GM19099 (cell line): ENCODE measurements around the gene GRK1.

Source experiments
- POLR2A ChIP-seq: IDR thresholded peaks from 3 replicates; pipeline ENCODE4 v1.6.1; 2011; ENCODE audit warnings: low read depth; ENCODE audit not compliant: insufficient read length; ENCODE audit errors: extremely low read depth

Gene GRK1

GRCh38 chr13:113655346-113656002, 11.5 kb upstream of the GRK1 start:
- no peak for TF ChIP-seq POLR2A

DNA sequence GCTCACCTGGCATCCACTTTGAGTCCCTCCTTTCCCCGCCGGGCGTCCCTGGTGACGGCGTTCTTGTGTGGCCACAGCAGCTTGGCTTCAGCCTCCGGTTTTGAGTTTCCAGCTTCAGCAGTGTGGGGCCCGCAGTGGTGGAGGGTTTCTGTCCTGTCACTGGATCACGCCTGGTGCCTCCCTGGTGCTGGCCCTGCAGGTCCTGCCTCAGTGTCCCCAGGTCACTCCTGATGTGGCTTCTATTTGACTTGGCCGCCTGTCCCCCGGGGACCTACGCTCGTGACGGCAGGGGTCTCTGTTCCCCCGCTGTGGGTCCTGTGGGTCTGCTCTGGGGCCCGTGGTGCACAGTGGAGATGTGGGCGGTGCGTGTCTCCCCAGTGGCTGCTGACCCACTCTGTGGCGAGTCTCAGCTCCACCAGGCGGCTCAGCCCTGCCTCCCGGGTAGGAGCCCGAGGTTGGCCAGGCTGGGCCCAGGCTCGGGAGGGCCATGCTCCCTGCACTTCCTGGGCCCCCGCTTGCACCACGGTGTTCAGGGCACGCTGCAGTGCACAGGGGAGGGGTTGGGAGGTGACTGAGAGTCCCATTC, 10.9 kb upstream of the GRK1 start:
- no peak for TF ChIP-seq POLR2A

- no peak for TF ChIP-seq POLR2A
Measured at GRCh38 chr13:113656831-113657671, 10.0 kb upstream of the GRK1 start.

DNA sequence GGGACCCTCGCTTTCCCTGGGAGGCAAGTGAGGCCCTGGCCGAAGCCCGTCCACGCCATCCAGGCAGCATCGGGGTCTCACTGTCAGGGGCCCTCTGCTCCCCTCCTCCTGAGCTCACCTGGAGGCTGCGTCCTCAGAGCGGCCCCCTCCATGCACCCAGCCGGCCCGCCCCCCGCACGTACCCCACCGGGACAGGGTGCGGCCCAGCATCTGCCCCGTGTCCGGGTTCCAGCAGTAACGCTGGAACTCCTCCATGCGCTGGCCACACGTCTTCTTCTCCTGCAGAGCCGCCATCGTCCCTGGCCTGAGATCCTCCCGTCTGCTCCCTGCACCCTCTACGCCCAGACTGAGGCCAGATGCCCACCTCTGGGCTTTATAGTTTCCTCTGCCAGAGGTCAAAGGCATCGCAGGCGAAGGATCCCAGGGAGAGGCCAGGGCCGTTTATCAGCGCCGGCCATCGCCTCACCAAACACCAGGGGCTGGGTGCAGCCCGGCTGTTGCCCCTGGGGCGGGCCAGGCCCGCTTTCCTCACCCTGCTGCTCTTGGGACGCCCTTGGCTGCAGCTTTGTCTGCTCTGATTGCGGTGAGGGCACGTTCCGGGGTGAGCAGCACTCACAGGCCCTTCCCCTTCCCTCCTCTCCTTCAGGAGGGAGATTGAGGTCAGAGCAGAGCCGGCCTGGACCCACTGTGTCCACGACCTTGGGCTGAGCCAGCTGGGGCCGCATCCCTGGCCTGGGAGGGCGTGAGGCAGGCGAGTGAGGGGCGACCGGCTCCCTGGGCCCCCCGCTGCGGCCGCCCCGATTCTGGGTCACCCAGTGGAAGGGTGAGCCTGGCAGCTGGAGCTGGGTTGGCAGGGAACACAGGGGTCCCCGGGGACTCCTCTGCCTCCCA, 8.9 kb upstream of the GRK1 start, which contains the start of gene ATP4B:
ATP4B (minus strand) TSS at position 348 of the 891 bp plus-strand sequence; CDS start at position 294, 54 bp downstream.
- no peak for TF ChIP-seq POLR2A

DNA sequence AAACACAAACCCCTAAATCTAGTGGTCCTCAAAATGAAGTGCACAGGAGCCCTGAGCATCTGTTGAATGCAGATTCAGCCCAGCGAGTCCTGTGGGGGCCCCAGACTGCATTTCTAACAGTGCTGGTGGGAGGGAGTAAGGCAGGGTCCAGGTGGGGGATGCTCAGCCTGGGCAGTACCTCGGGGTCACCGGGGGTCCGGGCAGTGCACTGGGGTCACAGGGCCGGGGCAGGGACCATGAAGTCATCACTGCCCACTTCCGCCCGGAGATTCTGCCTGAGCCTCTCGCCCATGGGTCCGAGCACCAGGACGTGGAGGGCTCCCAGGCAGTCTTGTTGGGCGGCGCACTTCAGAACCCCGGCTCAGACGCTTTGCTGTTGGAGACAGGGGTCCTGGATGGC, 8.2 kb upstream of the GRK1 start:
- no peak for TF ChIP-seq POLR2A

DNA sequence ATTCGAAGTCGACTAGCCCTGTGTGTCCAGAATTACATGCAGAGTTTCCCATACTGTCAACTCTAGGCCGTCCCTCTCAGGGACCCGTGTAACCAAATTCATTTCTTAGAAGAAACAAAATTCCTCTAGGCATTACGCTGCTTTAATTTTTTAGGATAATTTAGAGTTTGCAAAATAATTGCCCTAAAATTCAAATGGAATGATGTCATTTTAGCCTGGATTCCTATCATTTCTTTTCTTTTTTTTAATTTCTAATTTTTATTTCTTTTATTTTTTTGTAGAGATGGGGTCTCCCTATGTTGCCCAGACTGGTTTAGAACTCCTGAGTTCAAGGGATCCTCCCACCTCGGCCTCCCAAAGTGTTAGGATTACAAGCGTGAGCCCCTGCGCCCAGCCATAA, 7.7 kb upstream of the GRK1 start:
- no peak for TF ChIP-seq POLR2A

- TF ChIP-seq POLR2A, result no peak
Measured at GRCh38 chr13:113660066-113660465, 7.0 kb upstream of the GRK1 start.

DNA sequence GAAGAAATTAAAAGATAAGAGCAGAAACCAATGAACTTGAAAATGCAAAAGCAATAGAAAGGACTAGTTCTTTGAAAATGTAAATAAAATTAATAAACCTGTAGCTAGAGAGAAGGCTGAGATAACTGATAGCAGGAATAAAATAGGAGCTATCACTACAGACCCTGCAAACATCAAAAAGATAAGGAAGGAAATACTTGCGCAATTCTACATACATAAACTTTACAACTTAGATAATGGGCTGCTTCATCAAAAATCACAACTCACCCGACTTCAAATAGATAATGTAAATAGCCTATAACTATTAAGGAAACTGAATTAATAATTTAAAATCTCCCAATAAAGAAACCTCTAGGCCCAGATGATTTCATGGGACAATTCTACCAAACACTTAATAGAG, 5.5 kb upstream of the GRK1 start:
- no peak for TF ChIP-seq POLR2A

DNA sequence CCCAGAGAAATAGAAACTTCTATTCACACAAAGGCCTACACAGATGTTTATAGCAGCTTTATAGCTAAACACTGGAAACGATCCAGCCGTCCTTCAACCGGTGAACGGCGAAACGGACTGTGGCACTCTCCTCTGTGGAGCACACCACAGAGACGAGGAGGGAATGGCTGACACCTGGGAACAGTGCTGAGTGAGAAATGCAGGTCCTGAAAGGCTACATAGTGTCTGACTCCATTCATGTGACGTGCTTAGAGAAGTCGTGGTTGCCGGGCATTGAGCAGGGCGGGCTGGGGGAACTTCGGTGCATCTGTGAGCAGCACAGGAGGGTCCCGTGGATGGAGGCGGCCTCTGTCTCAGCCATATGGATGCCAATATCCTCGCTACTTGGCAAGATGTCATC, 3.1 kb upstream of the GRK1 start:
- TF ChIP-seq POLR2A, result no peak

DNA sequence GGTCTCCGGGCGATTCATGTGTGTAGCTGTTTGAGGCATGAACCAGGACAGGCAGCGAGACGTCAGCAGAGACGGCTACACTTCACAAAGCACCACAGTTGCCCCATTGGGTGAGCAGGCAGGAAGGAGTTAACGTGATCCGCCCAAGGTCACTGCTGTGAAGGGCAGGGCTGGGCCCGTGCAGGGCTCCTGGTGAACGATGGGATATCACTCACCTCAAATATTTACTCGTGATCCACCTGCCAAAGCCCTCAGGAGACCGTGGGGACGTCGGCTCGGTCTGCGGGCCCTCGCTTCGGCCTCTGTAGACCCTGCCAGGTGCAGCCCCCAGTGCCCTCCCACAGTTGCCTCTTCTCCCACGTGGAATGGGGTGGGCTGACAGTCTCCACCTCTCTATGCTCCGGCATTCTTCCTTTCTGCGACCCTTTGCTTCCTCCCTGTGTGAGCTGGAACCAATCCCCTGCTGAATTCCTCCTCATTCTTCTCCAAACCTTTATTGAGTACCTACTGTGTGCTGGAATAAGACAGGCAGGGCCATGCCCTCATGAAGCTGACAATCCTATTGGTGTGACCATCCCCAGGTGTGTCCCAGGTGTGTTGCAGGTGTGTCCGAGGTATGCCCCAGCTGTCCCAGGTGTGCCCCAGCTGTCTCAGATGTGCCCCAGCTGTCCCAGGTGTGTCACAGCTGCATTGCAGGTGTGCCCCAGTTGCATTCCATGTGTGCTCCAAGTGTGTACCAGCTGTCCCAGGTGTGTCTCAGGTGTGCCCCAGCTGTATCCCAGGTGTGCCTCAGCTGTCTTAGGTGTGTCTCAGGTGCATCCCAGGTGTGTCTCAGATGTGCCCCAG, 2.0 kb upstream of the GRK1 start:
- no peak for TF ChIP-seq POLR2A

DNA sequence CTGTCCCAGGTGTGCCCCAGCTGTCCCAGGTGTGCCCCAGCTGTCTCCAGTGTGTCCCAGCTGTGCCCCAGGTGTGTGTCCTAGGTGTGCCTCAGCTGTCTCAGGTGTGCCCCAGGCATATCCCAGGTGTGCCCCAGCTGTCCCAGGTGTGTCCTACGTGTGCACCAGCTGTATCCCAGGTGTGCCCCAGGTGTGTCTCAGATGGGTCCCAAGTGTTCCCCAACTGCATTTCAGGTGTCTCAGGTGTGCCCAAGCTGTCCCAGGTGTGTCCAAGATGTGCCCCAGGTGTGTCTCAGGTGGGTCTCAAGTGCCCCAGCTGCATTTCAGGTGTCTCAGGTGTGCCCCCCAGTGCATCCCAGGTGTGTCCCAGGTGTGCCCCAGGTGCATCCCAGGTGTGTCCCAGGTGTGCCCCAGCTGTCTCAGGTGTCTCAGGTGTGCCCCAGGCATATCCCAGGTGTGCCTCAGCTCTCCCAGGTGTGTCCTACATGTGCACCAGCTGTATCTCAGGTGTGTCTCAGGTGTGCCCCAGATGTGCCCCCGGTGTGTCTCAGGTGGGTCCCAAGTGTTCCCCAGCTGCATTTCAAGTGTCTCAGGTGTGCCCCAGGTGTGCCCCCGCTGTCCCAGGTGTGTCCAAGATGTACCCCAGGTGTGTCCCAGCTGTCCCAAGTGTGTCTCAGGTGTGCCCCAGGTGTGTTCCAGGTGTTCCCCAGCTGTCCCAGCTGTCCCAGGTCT, 1.3 kb upstream of the GRK1 start:
- TF ChIP-seq POLR2A, result no peak

GRCh38 chr13:113666329-113666670, 719 bp upstream of the GRK1 start:
- TF ChIP-seq POLR2A, result no peak

- no peak for TF ChIP-seq POLR2A
Measured at GRCh38 chr13:113667771-113668490, 912 bp downstream of the GRK1 start.

DNA sequence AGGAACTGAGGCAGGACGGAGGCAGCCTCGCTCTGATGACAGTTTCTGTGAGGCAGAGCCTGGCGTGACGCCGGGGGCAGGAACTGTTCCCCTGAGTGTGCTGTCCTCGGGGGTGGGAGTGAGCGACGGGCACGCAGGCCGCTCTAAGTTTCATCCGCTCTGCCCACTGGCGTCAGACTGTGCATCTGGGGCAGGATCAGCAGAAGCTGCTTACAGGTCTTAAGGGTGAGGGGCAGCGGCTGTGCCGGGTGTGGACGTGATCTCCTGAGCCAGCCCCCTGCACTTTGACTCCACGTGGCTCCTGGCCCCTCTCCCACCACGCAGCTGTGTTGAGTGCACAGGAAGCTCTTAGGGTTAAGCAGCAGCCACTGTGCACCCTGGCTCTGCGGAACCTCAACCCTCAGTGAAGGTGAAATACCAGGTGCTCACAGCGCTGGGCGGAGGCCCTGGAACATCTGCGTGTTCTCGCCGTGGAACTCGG, 1.5 kb downstream of the GRK1 start:
- TF ChIP-seq POLR2A, result no peak
